GM12875 (cell line): ENCODE results near the gene CARMIL1.

Experiments
- H3K4me3 ChIP-seq: one replicate; pipeline ENCODE4 v1.5.1; 2011; ENCODE audit warnings: low read depth, low read length, control low read depth
- TF ChIP-seq, protein P1 (sequence below): IDR thresholded peaks from 2 replicates; pipeline ENCODE4 v1.5.1; 2011; ENCODE audit warnings: low read depth, mild to moderate bottlenecking, control low read depth, inconsistent platforms, low read length, moderate library complexity, borderline replicate concordance; ENCODE audit not compliant: insufficient read depth

Gene CARMIL1

DNA sequence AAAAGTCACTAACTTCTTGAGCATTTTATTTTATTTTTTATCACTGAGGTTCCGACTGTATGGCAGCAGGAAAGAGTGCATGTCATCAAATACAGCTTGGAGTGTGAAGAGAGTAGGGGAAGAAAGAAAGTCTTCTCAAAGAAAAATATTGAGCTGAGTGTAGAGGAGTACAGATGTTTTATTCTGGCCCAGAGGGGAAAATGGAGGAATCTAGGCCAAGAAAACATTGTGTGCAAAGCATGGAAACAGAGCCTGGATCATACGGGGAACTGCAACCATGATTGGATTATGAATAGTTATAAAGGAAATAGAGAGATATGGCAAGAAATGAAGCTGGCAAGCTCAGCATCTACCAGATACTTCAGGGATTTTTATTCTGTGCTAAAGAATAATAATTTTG is 268.6 kb downstream of the CARMIL1 start:
- H3K4me3 ChIP-seq = no peak overlapping the region
- TF ChIP-seq, protein P1, sequence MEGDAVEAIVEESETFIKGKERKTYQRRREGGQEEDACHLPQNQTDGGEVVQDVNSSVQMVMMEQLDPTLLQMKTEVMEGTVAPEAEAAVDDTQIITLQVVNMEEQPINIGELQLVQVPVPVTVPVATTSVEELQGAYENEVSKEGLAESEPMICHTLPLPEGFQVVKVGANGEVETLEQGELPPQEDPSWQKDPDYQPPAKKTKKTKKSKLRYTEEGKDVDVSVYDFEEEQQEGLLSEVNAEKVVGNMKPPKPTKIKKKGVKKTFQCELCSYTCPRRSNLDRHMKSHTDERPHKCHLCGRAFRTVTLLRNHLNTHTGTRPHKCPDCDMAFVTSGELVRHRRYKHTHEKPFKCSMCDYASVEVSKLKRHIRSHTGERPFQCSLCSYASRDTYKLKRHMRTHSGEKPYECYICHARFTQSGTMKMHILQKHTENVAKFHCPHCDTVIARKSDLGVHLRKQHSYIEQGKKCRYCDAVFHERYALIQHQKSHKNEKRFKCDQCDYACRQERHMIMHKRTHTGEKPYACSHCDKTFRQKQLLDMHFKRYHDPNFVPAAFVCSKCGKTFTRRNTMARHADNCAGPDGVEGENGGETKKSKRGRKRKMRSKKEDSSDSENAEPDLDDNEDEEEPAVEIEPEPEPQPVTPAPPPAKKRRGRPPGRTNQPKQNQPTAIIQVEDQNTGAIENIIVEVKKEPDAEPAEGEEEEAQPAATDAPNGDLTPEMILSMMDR = no peak

DNA sequence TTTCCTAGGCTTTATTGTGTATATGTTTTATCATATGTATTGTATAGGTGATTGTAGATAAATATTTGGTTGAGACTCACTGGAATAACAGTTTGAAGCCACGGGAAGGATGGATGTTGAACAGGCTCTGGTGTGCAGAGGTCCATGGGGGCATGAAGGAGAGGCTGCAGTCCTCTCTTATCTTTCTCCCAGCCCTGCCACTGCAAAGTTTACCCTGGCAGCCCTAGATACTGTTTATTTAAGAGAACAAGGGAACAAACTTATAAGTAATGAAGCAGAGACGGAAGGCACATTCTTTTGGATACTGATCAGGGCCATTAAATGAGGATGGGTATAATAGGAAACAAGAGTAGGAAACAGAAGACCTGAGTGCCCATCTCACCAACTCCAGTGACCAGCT is 269.3 kb downstream of the CARMIL1 start:
- H3K4me3 ChIP-seq = no peak overlapping the region
- TF ChIP-seq, protein P1 = no peak

DNA sequence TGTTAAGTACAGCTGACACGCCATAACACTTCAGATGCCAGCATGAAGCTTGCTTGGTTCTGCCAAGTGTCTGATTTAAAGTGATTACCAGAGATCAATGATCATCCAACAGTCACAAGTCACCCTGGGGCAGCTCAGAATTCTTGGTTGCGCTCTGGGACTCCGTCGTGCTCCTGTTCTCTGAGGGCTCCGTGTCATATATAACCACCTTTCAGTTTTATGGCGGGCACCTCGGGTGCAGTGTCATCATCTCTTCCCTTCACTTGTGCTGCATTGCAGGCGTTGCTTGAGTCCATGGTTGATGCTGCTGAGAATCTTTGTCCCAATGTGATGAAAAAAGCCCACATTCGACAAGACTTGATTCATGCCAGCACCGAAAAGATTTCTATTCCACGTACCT is 271.5 kb downstream of the CARMIL1 start:
- H3K4me3 ChIP-seq = no peak overlapping the region
- TF ChIP-seq, protein P1 = no peak

DNA sequence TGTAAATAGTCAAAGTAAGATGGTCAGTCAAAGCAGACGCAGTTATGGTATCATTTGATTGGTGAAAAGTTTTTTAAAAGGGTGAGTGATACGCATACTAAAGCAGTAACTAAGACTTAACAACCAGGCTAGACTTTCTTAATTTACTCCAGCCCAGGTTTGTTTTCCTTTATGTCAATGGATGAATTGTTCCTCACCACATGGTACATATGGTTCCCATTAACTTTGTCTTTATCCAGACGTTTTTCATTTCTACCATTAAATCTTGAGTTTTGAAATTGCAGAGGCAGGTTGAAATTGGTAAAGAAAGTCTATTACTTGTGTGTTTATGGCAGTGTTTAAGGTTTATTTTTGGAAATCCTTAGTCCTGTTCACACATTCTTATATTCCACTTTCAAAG is 274.3 kb downstream of the CARMIL1 start:
- TF ChIP-seq, protein P1 = no peak
- no peak overlapping the region for H3K4me3 ChIP-seq

DNA sequence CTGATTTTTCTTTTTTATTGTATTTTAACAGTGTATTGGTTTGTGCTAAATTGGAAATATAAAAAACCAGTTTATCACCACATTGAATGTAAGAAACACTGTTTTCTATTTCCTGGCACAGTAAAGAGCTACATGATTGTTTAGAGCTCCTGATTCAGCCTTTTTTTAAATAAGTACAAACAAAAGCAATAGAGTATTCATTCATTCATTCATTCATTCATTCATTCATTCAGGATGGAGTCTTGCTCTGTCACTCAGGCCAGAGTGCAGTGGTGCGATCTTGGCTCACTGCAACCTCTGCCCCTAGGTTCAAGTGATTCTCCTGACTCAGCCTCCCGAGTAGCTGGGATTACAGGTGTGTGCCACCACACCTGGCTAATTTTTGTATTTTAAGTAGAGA is 276.0 kb downstream of the CARMIL1 start:
- TF ChIP-seq, protein P1 = no peak
- no peak overlapping the region for H3K4me3 ChIP-seq

DNA sequence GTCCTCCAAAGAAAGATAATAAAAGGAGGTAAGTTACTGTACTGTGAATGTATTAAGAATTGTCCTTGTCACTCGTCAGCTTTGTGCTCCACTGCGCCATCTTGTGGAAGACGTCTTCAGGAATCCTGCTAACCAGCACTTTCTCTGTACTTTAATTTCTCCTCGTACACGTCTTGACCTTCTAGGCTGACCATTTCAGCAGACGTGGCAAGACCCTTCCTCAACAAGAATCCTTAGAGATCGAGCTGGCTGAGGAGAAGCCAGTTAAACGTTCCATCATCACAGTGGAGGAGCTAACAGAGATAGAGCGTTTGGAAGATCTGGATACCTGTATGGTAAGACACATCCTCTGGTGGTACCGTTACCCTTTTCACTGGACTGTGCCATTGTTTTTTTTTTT is 277.3 kb downstream of the CARMIL1 start:
- H3K4me3 ChIP-seq = no peak overlapping the region
- TF ChIP-seq, protein P1 = peak; percentile 70

DNA sequence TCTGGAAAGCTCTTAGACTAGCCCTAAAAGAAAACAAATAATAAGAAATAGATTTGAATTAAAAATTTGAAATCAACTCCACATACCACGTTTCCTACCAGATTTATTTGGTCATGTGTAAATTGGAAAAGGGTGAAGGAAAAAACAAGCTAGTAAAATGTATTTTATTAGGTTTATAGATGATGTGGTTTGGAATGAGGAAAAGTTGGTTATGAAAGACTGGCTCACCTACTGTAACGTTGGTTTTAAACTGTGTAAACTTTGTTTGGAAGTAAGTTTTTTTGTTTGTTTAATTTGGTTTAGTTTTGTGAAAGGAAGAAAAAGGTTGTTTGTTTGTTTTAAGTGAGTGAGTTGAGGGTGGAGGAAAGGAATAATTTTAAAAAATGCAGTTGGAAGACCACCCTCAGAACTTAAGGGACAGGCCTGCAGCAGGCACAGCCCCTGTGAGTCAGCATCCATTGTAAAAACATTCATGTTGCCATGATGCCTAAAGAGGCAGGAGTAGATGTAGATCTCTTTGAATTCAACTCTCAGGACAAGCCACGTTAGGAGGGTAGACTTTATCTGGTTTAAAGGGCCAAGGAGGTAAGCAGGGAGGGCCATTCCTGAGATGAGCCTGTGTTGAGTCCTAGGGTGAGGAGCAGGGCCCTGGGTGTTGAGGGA is 279.1 kb downstream of the CARMIL1 start:
- TF ChIP-seq, protein P1 = no peak
- H3K4me3 ChIP-seq = no peak overlapping the region
